Hepatocyte (in vitro differentiated cells): ENCODE results near the gene FBLN1.
"Not testable (repeated sequence)": the region's sequence is repeated elsewhere in the genome, so short reads cannot be mapped to it uniquely, and the experiment has no call there.

Experiments used
- CTCF ChIP-seq: fragments of 200-600 bp; sonication (generic); IDR thresholded peaks from 2 replicates; pipeline ENCODE4 v1.5.1; 2016; ENCODE audit warnings: antibody characterized with exemption, mild to moderate bottlenecking; ENCODE audit not compliant: poor library complexity
- EZH2 ChIP-seq: fragments of 200-600 bp; sonication (generic); IDR thresholded peaks from 2 replicates; pipeline ENCODE4 v1.6.1; 2016; ENCODE audit warnings: antibody characterized with exemption, mild to moderate bottlenecking, borderline replicate concordance
- EZH2phosphoT487 ChIP-seq: fragments of 200-600 bp; sonication (generic); IDR thresholded peaks from one replicate; pipeline ENCODE4 v1.6.1; 2018; ENCODE audit warnings: antibody characterized with exemption, mild to moderate bottlenecking, low read depth, moderate library complexity; ENCODE audit not compliant: unreplicated experiment, severe bottlenecking

GRCh38 chr22:45608045-45608444 lies 105.4 kb downstream of the FBLN1 start:
- not testable (repeated sequence) for TF ChIP-seq CTCF, EZH2phosphoT487, EZH2
